HL-60/S4 treated with phorbol 12-myristate 13-acetate at 8.2 ng/mL for 4 days and 3 days (cell line): ENCODE results near the gene ZNF81.
"Not testable (repeated sequence)": the region's sequence is repeated elsewhere in the genome, so short reads cannot be mapped to it uniquely, and the experiment has no call there.

Experiments used
- in situ Hi-C: fragments of 300-500 bp; cut with MboI; formaldehyde crosslinking; loops from 2 replicates; pipeline ENCODE4 v1.15.0; 2022; ENCODE audit warnings: low sequenced_read_pairs

Gene ZNF81

DNA sequence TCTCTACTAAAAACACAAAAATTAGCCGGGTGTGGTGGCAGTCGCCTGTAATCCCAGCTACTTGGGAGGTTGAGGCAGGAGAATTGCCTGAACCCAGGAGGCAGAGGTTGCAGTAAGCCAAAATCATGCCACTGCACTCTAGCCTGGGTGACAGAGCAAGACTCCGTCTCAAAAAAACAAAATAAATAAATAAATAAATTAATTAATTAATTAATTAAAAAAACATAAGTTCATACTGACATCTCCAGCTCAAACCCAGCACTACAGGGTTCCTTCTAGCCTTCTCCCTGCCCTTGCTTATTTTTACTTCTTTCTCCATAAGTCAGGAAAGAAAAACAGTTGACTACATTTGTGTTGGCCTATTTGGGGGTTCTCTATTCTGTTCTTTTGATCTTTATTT, 95.3 kb downstream of the ZNF81 start:
- in situ Hi-C loops, result not testable (repeated sequence)

DNA sequence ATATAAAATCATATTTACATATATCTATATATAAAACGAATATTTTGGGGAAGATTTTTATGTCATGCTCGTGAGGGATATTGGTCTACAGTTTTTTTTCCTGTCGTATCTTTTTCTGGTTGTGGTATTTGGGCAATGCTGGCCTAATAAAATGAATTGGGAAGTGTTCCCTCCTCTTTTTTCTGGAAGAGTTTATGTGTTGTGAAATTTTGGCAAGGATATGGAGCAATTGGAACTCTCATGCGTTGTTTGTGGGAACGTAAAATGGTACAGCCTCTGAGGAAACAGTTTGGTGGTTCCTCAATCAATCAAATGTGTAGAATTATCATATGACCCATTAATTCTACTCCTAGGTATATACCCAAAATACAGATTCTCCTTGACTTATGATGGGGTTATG, 97.2 kb downstream of the ZNF81 start:
- in situ Hi-C loops, result no loop called here

DNA sequence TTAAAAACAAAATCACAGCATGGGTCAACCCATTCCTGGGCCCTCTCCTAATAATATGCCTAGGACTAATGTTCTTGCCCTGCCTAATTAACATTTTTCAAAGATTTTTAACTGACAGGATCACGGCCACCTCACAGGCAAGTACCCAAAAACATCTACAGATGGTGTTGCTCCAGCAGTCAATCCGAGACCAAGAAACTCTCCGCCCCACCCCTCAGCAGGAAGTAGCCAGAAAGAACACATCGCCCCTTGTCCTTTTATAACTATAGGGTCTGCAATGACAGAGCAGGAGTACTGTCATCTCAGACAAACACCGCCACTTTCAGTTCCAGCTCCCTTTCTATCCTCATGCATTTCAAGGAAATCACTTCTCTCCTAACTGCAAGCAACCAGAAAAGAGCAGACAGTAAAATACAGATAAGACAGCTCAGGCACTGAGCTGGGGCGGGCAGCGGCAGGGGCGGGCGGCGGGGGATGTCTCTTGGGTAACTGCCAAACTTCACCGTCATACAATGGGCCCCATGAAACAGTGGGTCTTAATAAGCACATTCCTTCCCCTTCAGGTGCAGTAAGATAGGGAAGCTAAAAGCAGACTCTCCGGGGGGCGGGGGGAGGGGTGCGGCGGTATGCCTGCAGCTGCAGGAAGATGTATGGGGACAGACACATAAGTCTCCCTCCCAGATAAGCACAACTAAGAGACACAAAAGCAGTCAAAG, 99.7 kb downstream of the ZNF81 start:
- in situ Hi-C loops, result no loop called here

DNA sequence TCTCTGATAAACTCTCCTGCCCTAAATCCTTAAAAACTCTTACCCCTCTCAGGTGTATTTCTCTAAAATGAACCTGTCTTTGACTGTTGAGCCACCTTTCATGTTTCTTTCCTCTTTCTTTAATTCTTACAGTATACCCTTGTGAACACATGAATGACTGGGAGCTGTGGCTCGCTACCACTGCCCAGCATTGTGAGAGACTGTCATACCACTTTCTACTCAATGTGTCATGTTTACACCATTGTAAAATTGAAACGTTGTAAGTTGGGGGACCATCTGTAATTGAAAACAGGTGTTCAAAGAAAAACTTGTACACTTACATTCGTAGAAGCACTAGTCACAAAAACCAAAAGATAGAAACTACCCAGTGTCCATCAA, 100.2 kb downstream of the ZNF81 start:
- in situ Hi-C loops, result no loop called here

DNA sequence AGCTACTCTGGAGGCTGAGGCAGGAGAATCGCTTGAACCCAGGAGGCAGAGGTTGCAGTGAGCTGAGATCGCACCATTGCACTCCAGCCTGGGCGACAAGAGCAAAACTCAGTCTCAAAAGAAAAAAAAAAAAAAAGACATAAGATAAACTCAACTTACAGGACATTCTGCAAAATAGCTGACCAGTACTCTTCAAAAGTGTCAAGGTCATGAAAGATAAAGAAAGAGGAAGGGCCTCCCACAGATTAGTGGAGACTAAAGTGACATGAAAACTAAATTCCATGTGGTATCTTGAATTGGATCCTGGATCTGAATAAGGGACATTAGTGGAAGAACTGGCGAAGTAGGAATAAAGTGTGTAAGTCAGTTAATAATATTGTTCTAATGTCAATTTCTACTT, 103.7 kb downstream of the ZNF81 start:
- in situ Hi-C loops, result no loop called here

DNA sequence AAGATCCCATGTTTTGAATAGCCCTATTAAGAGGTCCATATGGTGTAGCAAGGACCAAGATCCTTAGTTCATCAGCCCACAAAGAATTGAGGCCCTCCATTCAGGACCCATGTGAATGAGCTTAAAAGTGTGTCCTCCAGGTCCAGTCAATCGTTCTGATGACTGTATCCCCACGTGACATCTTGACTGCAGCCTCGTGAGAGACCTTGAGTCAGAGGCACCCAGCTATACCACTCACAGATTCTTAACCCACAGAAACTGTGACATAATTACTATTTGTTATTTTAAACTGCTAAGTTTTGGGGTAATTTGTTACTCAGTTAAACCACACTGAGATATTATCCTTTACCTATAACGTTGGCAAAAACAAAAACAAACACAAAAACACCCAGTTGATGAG, 104.7 kb downstream of the ZNF81 start:
- in situ Hi-C loops, result no loop called here

DNA sequence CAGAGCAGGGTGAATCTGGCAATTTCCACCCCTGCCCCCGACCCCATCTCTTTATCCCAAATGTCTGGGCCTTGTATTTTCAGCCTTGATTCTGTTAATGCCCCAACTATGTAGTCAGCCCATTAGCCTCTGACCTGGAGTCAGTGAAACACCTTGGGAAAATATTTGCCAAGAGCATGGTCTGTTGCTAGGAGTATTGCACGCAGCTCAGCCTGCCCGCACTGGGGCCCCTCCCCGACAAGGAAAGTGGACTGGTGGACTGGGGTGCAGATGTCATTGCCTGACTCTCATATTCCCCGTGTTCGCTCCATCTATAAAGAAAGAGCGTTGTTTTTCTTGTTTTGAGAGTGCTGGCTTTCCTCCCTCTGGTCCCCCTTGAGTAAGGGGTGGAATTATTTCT, 118.6 kb downstream of the ZNF81 start:
- in situ Hi-C loops, result not testable (repeated sequence)

DNA sequence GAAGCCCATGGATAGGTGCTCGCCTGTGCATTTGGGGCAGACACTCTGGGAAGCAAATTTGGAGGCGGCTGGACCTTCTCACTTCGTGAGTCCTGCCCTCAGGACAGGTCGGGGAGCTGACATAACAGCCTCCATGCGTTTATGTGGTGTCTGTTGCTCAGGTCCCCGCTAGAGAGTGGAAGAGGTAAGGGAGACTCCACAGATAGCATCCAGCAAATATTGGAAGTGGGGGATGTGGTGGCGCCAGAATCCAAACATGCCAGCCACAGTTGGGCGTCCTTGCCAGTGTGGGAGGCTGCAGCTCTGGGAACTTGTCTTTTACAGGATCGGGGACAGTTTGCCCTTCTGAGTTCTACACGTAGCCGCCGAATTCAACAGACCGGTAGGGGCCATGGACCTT, 119.3 kb downstream of the ZNF81 start:
- in situ Hi-C loops, result no loop called here

DNA sequence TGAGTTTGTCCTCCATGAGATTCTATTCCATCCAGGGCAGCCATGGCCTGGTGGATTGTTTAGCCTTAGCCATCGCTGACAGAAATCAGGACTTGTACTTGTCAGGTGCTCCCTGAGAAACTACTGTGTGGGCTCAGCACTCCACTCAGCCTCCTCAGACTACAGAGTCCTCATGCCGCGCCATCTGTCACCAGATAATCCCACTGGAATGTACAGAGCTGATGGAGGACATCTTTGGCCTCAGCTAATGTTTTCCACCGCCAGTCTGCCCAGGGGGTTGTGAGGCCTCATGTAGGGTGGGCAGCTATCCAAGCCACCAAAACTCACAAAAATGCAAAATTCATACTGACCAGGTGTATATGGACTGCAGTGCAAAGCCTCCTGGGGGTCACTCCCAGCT, 121.5 kb downstream of the ZNF81 start:
- in situ Hi-C loops, result not testable (repeated sequence)

DNA sequence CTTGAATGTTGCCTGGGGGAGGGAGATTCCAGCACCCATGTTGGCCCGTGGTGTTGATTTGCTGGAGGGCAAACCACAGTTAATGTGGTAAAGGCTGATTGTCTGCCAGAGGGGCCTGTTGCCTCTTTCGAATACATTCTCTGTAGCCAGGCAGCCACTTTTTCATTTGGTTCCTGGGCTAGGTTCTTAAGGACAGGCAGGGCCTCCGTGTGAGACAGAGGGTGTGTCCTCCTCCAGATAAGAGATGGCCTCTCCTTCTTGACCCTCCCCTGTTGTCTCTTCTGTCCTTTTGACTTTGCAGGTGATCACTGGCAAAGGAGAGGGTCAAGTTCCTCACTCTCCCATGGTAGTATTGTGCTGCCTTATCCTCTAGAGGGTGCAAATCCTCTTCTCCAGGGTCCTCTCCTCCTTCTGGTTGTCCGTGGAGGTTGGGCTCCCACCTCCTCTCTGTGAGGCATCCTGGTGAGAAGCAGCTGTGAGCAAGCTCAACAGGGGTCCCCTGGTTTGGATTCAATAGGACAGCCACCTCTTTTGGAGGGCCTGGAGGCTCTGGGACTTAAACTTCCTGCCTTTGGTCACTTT, 122.2 kb downstream of the ZNF81 start:
- in situ Hi-C loops, result no loop called here

DNA sequence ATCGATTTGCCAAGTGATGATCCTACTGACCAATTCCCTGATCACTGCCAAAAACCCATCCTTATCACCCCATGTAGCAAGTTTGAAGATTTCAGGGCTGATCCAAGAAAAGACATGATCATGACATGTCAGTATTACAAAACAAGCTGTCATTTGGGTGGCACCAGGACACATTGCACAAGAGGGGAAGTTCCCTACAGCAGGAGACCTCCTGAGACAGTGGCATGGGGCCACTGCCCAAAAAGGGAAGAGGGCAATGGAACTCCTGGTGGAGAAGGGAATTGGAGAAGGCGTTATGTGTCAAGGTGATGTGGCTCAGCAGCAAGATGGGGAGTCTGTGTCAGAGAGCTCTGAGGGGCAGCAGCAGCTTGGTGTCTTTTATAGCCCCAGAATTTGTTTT, 123.7 kb downstream of the ZNF81 start:
- in situ Hi-C loops, result no loop called here

DNA sequence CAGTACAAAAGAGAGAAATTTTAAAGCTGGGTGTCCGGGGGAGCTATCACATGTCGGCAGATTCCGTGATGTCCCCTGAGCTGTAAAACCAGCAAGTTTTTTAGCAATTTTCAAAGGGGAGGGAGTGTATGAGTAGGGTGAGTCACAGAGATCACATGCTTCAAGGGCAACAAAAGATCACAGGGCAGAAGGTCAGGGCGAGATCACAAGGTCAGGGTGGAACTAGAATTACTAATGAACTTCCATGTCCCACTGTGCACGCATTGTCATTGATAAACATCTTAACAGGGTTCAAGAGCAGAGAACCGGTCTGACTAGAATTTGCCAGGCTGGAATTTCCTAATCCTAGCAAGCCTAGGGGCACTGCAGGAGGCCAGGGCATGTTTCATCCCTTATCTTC, 125.1 kb downstream of the ZNF81 start:
- in situ Hi-C loops, result not testable (repeated sequence)

DNA sequence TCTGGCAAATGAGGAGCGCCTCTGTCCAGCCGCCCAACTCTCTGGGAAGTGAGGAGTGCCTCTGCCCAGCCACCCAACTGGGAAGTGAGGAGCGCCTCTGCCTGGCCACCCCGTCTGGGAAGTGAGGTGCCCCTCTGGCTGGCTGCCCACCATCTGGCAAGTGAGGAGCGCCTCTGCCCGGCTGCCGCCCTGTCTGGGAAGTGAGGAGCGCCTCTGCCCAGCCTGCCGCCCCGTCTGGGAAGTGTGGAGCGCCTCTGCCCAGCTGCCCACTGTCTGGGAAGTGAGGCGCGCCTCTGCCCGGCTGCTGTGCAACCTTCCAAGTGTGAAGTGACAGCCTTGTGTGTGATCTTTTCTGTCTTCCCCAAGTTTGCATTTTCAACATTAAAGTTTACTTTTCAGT, 128.8 kb downstream of the ZNF81 start:
- in situ Hi-C loops, result not testable (repeated sequence)
